Astrocyte (in vitro differentiated cells and primary cell): Measurements from ENCODE around the gene GMDS. TPM values are rescaled to one million over a fixed set of nuclear protein-coding genes. Genes with fewer than 3 reads are reported as not detected.
"Not testable (repeated sequence)": the region's sequence is repeated elsewhere in the genome, so short reads cannot be mapped to it uniquely, and the experiment has no call there.

Experiments used
- DNase-seq: peaks from one replicate; pipeline ENCODE4 v3.0.0-alpha.2; 2010; ENCODE audit warnings: low read depth
- FAIRE-seq: peaks from 2 replicates; lab custom pipeline; 2011; peaks lifted over from hg19 to GRCh38; lab: Jason Lieb, UNC
- H2AFZ ChIP-seq: 2 replicates; pipeline ENCODE4 v1.6.0; 2012; ENCODE audit warnings: low read depth, low read length, inconsistent platforms
- H3K27ac ChIP-seq: 2 replicates; pipeline ENCODE4 v1.5.1; 2011; ENCODE audit warnings: low read depth, low read length, inconsistent platforms
- H3K27me3 ChIP-seq: 2 replicates; pipeline ENCODE4 v1.6.0; 2011; ENCODE audit warnings: low read length, inconsistent platforms; ENCODE audit not compliant: insufficient read depth
- H3K36me3 ChIP-seq: 2 replicates; pipeline ENCODE4 v1.5.1; 2011; ENCODE audit warnings: low read length, inconsistent platforms; ENCODE audit not compliant: insufficient read depth
- H3K4me1 ChIP-seq: 2 replicates; pipeline ENCODE4 v1.5.1; 2011; ENCODE audit warnings: low read length, inconsistent platforms; ENCODE audit not compliant: insufficient read depth
- H3K4me2 ChIP-seq: 2 replicates; pipeline ENCODE4 v1.6.0; 2012; ENCODE audit warnings: low read length, inconsistent platforms
- H3K4me3 ChIP-seq: 2 replicates; pipeline ENCODE4 v1.5.1; 2011; ENCODE audit warnings: low read depth, mild to moderate bottlenecking, low read length, inconsistent platforms; ENCODE audit not compliant: insufficient read depth
- H3K79me2 ChIP-seq: 2 replicates; pipeline ENCODE4 v1.6.0; 2012; ENCODE audit warnings: mild to moderate bottlenecking, low read length, inconsistent platforms; ENCODE audit not compliant: insufficient read depth
- H3K9ac ChIP-seq: 2 replicates; pipeline ENCODE4 v1.6.0; 2012; ENCODE audit warnings: mild to moderate bottlenecking, low read length, inconsistent platforms
- H3K9me3 ChIP-seq: 2 replicates; pipeline ENCODE4 v1.5.1; 2012; ENCODE audit warnings: low read depth, mild to moderate bottlenecking, low read length, inconsistent platforms; ENCODE audit not compliant: insufficient read depth
- H4K20me1 ChIP-seq: 2 replicates; pipeline ENCODE4 v1.6.0; 2012; ENCODE audit warnings: low read length, inconsistent platforms; ENCODE audit not compliant: insufficient read depth
- H3K27ac Mint-ChIP-seq: one replicate; pipeline ENCODE4 v1.8.0; 2021; ENCODE audit warnings: mild to moderate bottlenecking, mixed read lengths; ENCODE audit not compliant: unreplicated experiment
- H3K27me3 Mint-ChIP-seq: one replicate; pipeline ENCODE4 v1.8.0; 2021; ENCODE audit warnings: low read depth, mixed read lengths; ENCODE audit not compliant: unreplicated experiment
- H3K36me3 Mint-ChIP-seq: one replicate; pipeline ENCODE4 v1.8.0; 2021; ENCODE audit warnings: low read depth, mixed read lengths; ENCODE audit not compliant: unreplicated experiment
- H3K4me1 Mint-ChIP-seq: one replicate; pipeline ENCODE4 v1.8.0; 2021; ENCODE audit warnings: low read depth, mixed read lengths; ENCODE audit not compliant: unreplicated experiment
- H3K4me3 Mint-ChIP-seq: one replicate; pipeline ENCODE4 v1.8.0; 2021; ENCODE audit warnings: mild to moderate bottlenecking, moderate library complexity, mixed read lengths; ENCODE audit not compliant: unreplicated experiment
- H3K9me3 Mint-ChIP-seq: one replicate; pipeline ENCODE4 v1.8.0; 2021; ENCODE audit warnings: mild to moderate bottlenecking, mixed read lengths; ENCODE audit not compliant: unreplicated experiment
- EZH2 ChIP-seq: IDR thresholded peaks from 2 replicates; pipeline ENCODE4 v1.6.1; 2012; ENCODE audit warnings: mild to moderate bottlenecking, low read length, inconsistent platforms; ENCODE audit not compliant: insufficient read depth
- total RNA-seq: library from RNA; stranded (reverse); gene quantifications from 2 replicates; pipeline ENCODE4 v1.2.1, GENCODE V29; 2021
- TF ChIP-seq, protein P1 (sequence below): IDR thresholded peaks from 2 replicates; pipeline ENCODE4 v1.5.1; 2011; ENCODE audit warnings: low read depth, mild to moderate bottlenecking, inconsistent platforms, low read length, moderate library complexity; ENCODE audit not compliant: insufficient read depth

Gene GMDS
- total RNA-seq, 1 donor from 2014 or later = 9.4 TPM

DNA sequence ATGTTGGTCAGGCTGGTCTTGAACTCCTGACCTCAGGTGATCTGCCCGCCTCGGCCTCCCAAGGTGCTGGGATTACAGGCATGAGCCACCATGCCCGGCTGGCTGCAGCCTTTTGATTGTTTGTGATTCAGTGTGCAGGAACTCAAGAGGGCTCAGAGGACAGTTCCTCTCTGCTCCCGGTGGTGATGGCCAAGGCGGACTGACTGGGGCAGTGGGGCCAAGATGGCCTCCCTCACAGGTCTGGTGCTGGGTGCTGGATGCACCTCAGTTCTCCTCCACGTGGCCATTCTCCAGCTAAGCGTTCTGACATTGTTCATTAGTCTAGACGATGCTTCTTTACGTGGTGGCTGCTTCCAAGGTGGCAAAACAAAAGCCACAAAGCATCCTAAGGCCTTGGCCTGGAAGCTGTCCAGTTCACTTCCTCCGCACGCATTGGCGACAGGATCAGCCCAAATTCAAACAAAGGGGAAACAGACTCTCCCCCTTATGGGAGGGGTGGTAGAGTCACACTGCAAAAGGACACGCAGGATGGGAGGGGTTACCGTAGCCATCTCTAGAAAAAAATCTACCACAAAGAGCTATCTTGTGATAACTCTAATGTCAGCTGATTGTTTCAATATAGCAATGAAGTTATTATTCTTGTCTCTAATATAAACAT lies 488.8 kb downstream of the GMDS start:
- no peak overlapping the region for H3K4me3 Mint-ChIP-seq
- Histone ChIP-seq H2AFZ (no peak overlapping the region), H3K4me3 (no peak overlapping the region), H3K4me2 (no peak overlapping the region), H3K9ac (no peak overlapping the region), H3K27me3 (no peaks in the 10 kb centered on the region), H3K36me3 (no peaks in the 10 kb centered on the region), H3K9me3 (no peaks in the 10 kb centered on the region), H3K79me2 (no peaks in the 10 kb centered on the region), H3K27ac (no peak overlapping the region), H3K4me1 (no peaks in the 10 kb centered on the region), H4K20me1 (no peaks in the 10 kb centered on the region)
- H3K27ac Mint-ChIP-seq = no peak overlapping the region
- TF ChIP-seq, protein P1, sequence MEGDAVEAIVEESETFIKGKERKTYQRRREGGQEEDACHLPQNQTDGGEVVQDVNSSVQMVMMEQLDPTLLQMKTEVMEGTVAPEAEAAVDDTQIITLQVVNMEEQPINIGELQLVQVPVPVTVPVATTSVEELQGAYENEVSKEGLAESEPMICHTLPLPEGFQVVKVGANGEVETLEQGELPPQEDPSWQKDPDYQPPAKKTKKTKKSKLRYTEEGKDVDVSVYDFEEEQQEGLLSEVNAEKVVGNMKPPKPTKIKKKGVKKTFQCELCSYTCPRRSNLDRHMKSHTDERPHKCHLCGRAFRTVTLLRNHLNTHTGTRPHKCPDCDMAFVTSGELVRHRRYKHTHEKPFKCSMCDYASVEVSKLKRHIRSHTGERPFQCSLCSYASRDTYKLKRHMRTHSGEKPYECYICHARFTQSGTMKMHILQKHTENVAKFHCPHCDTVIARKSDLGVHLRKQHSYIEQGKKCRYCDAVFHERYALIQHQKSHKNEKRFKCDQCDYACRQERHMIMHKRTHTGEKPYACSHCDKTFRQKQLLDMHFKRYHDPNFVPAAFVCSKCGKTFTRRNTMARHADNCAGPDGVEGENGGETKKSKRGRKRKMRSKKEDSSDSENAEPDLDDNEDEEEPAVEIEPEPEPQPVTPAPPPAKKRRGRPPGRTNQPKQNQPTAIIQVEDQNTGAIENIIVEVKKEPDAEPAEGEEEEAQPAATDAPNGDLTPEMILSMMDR = no peak
- no peak for TF ChIP-seq EZH2
- no peaks in the 10 kb centered on the region for H3K27me3 Mint-ChIP-seq
- DNase-seq (no peak), FAIRE-seq (no peak)
- H3K9me3 Mint-ChIP-seq = peaks cover 4% of the 10 kb centered on the region
- H3K4me1 Mint-ChIP-seq = no peaks in the 10 kb centered on the region
- H3K36me3 Mint-ChIP-seq = no peaks in the 10 kb centered on the region

DNA sequence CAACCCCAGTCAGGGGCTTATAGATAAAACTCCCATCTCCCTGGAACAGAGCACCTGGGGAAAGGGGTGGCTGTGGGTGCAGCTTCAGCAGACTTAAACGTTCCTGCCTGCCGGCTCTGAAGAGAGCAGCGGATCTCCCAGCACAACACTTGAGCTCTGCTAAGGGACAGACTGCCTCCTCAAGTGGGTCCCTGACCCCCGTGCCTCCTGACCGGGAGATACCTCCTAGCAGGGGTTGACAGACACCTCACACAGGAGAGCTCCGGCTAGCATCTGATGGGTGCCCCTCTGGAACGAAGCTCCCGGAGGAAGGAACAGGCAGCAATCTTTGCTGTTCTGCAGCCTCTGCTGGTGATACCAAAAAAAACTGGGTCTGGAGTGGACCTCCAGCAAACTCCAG lies 494.3 kb downstream of the GMDS start:
- H3K4me3 Mint-ChIP-seq, H3K27ac Mint-ChIP-seq, H3K36me3 Mint-ChIP-seq: not testable (repeated sequence)

DNA sequence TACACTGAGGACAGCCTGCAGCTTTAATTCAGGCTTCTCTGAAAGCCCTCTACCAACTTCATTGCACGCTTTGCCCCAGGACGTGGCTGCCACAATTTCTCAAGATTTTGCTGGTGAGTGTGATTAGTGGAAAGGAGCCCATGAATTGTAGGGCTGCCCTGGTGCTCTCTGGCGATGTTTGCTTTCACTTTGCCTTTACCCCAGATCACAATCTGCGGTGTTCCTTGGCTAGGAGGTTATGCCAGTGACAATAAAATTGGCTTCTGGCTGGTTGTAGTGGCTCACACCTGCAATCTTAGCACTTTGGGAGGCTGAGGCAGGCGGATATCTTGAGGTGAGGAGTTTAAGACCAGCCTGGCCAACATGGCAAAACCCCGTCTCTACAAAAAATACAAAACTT lies 496.4 kb downstream of the GMDS start:
- Mint-ChIP-seq H3K4me1 (peaks cover 17% of the 10 kb centered on the region), H3K4me3 (no peak overlapping the region), H3K27ac (no peak overlapping the region), H3K9me3 (peaks cover 11% of the 10 kb centered on the region), H3K36me3 (no peaks in the 10 kb centered on the region), H3K27me3 (no peaks in the 10 kb centered on the region)
- H4K20me1 ChIP-seq = no peaks in the 10 kb centered on the region
- H3K4me2 ChIP-seq = no peak overlapping the region
- H3K27ac ChIP-seq = no peak overlapping the region
- H3K4me3 ChIP-seq = no peak overlapping the region
- H3K9ac ChIP-seq = no peak overlapping the region
- DNase-seq (no peak), FAIRE-seq (no peak)
- TF ChIP-seq, protein P1 = no peak
- TF ChIP-seq EZH2 = no peak
- H2AFZ ChIP-seq = no peak overlapping the region
- H3K4me1 ChIP-seq = no peaks in the 10 kb centered on the region
- no peaks in the 10 kb centered on the region for H3K36me3 ChIP-seq
- H3K79me2 ChIP-seq = no peaks in the 10 kb centered on the region
- no peaks in the 10 kb centered on the region for H3K27me3 ChIP-seq
- H3K9me3 ChIP-seq = no peaks in the 10 kb centered on the region

More for the DNA sequence above, 494.3 kb downstream of the GMDS start:
- peaks cover 11% of the 10 kb centered on the region for H3K9me3 Mint-ChIP-seq
- not testable (repeated sequence) for FAIRE-seq, H3K36me3 ChIP-seq, H3K27me3 ChIP-seq, H3K4me1 ChIP-seq, H3K27me3 Mint-ChIP-seq, H3K4me2 ChIP-seq, H3K27ac ChIP-seq, H2AFZ ChIP-seq, H3K4me1 Mint-ChIP-seq, H3K9ac ChIP-seq, DNase-seq, H4K20me1 ChIP-seq, H3K79me2 ChIP-seq, H3K9me3 ChIP-seq, H3K4me3 ChIP-seq
